K562 (cell line): ENCODE data around the gene CELF6. TPM values are rescaled to one million over a fixed set of nuclear protein-coding genes. Genes with fewer than 3 reads are reported as not detected.

Experiments
- ARID1B ChIP-seq: fragments of 450-650 bp; IDR thresholded peaks from 2 replicates; pipeline ENCODE4 v1.6.1; 2016; ENCODE audit warnings: antibody characterized with exemption, mild to moderate bottlenecking, inconsistent platforms
- CTBP1 ChIP-seq: fragments of 450-650 bp; IDR thresholded peaks from 2 replicates; pipeline ENCODE4 v1.6.1; 2016; ENCODE audit warnings: borderline replicate concordance
- EZH2 ChIP-seq: IDR thresholded peaks from 2 replicates; pipeline ENCODE4 v1.6.1; 2012; ENCODE audit warnings: low read depth, mild to moderate bottlenecking, inconsistent platforms, low read length, borderline replicate concordance
- FOXM1 ChIP-seq, 2 experiments: fragments of 450-650 bp in 1 of 2; sonication (generic) in 1 of 2; formaldehyde crosslinking in 1 of 2; IDR thresholded peaks; 2 replicates each; pipeline versions ENCODE4 v1.6.1 to v1.9.0; 2017 to 2022; ENCODE audit warnings: low read depth in 2 of 2, mild to moderate bottlenecking in 2 of 2, missing genetic modification reagents in 1 of 2, moderate library complexity in 1 of 2
- HBP1 ChIP-seq: fragments of 450-650 bp; formaldehyde crosslinking; IDR thresholded peaks from 2 replicates; pipeline ENCODE4 v1.4.0; 2022; ENCODE audit warnings: missing genetic modification characterization
- HNRNPH1 ChIP-seq: fragments of 200-400 bp; formaldehyde crosslinking; optimal IDR thresholded peaks from 2 replicates; pipeline ENCODE3; 2017; ENCODE audit warnings: low read depth, mild to moderate bottlenecking, low read length, moderate library complexity
- JUN ChIP-seq, 2 experiments: sonication (generic) in 1 of 2; formaldehyde crosslinking in 1 of 2; IDR thresholded peaks; 2 replicates each; pipeline versions ENCODE4 v1.6.1 to v1.8.0; 2012 to 2022; ENCODE audit warnings: borderline replicate concordance in 2 of 2, mild to moderate bottlenecking in 2 of 2, improper control_type of control experiment in 1 of 2, low read depth in 1 of 2, low read length in 1 of 2, missing genetic modification reagents in 1 of 2
- LARP7 ChIP-seq: fragments of 450-650 bp; IDR thresholded peaks from 2 replicates; pipeline ENCODE4 v1.6.1; 2016
- MAFF ChIP-seq: IDR thresholded peaks from 2 replicates; pipeline ENCODE4 v1.6.1; 2012; ENCODE audit warnings: low read length, improper control_type of control experiment
- MYC ChIP-seq, 2 experiments: fragments of 250-450 bp in 1 of 2; sonication (Bioruptor Pico) in 1 of 2; IDR thresholded peaks; 2 replicates each; pipeline versions ENCODE4 v1.5.1 to v1.6.1; 2012 to 2021; ENCODE audit warnings: low read depth in 2 of 2, borderline replicate concordance in 1 of 2, improper control_type of control experiment in 1 of 2, low read length in 1 of 2, mild to moderate bottlenecking in 1 of 2, moderate library complexity in 1 of 2
- NR4A1 ChIP-seq, 2 experiments: fragments of 250-450 bp in 1 of 2; fragments of 450-650 bp in 1 of 2; sonication (Bioruptor Pico) in 1 of 2; IDR thresholded peaks; 2 replicates each; pipeline versions ENCODE4 v1.4.0 to v1.6.1; 2016 to 2020; ENCODE audit warnings: mild to moderate bottlenecking in 2 of 2, missing compliant biosample characterization in 1 of 2, missing genetic modification characterization in 1 of 2, moderate library complexity in 1 of 2
- THRAP3 ChIP-seq: fragments of 450-650 bp; IDR thresholded peaks from 2 replicates; pipeline ENCODE4 v1.6.1; 2016; ENCODE audit warnings: mild to moderate bottlenecking, inconsistent platforms, borderline replicate concordance
- TRIM28 ChIP-seq: fragments of 450-650 bp; IDR thresholded peaks from 2 replicates; pipeline ENCODE4 v1.6.1; 2017
- ZFP1 ChIP-seq: fragments of 450-650 bp; formaldehyde crosslinking; IDR thresholded peaks from 2 replicates; pipeline ENCODE4 v1.4.0; 2020; ENCODE audit warnings: mild to moderate bottlenecking, mixed read lengths
- ZNF75A ChIP-seq: fragments of 450-650 bp; formaldehyde crosslinking; IDR thresholded peaks from 2 replicates; pipeline ENCODE4 v1.4.0; 2020; ENCODE audit warnings: mild to moderate bottlenecking
- polyA plus RNA-seq, 8 experiments: library from polyadenylated mRNA; depleted of rRNA in 4 of 8; stranded (reverse) in 5 of 8; unstranded in 3 of 8; fragments of >200 nt; fragmentation: Nextera tagmentation in 2 of 8; fragmentation: Illumina TruSeq in 1 of 8; extraction: Ambion mirVana in 2 of 8; extraction: Trizol in 1 of 8; gene quantifications; 2 replicates each; pipeline versions ENCODE4 v1.2.1 to v1.2.3, GENCODE V29; 2011 to 2014; ENCODE audit warnings: inconsistent platforms in 1 of 8, missing spikeins in 1 of 8
- total RNA-seq, 7 experiments: library from RNA; depleted of rRNA in 6 of 7; stranded (reverse); fragments of >200 nt in 6 of 7; fragmentation: Illumina TruSeq in 2 of 7; extraction: Trizol in 2 of 7; gene quantifications; 2 replicates each; pipeline versions ENCODE4 v1.2.1 to v1.2.3, GENCODE V29; 2011 to 2021; ENCODE audit warnings: low replicate concordance in 1 of 7
- TF ChIP-seq, protein P1 (sequence below): fragments of 250-450 bp; sonication (Bioruptor Pico); IDR thresholded peaks from 2 replicates; pipeline ENCODE4 v1.8.0; 2022; ENCODE audit warnings: inconsistent platforms, mild to moderate bottlenecking, moderate library complexity, borderline replicate concordance
- TF ChIP-seq, protein P2 (sequence below): fragments of 450-650 bp; IDR thresholded peaks from 2 replicates; pipeline ENCODE4 v1.6.1; 2014; ENCODE audit warnings: low read depth, mild to moderate bottlenecking, moderate library complexity, borderline replicate concordance
- TF ChIP-seq, protein P3 (sequence below): fragments of 250-450 bp; sonication (Bioruptor Pico); IDR thresholded peaks from 2 replicates; pipeline ENCODE4 v1.5.0; 2021; ENCODE audit warnings: mild to moderate bottlenecking, moderate library complexity

The CELF6 gene
- total and polyA plus RNA-seq, 9 of the 15 experiments (the other 6 are each of a cell fraction or from before 2014, with no cell fraction given): 0.01 to 0.11 TPM; not detected in 7

DNA sequence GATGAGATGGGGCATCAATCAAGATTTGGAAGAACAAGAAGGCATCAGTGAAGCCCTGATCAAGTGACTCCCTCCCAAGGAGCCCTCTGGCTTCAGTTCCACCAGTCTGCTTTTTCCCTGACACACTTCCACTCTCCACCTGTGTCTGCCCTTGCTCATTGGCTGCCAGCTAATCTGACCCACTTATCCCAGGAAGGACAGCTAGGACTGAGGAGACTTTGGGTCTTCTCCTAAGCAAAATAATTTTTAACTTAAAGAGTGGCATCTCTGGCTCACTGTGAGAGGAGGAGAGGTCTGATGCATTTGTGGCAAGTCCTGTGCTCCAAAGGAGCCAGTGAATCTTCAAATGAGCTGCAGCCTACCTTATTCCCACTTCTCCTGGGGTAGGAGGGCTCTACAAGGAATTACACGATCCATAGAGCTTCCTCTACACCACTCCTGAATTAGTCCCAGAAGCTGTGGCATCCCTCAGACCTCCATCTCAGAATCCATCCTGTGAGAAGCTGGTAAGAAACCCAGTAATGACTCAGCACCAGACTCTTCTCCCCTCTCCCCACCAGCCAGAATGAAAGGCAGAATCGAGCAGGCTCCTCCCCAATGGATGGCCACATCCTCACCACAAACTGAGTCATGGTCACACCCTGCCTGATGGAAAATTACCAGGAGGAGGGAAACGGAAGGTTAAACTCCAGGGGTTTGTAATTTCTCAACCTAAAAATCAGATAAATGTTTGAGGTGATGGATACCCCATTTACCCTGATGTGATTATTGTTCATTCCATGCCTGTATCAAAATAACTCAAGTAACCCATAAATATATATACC, 82.7 kb downstream of the CELF6 start (continued):
- TF ChIP-seq ARID1B (peak; percentile 81), FOXM1 (IDR thresholded peaks at IDR 0.05; ENCODE audit: low read depth) (no peak), FOXM1 (CRISPR knock-in tag; IDR thresholded peaks at IDR 0.05; ENCODE audit: low read depth) (no peak), LARP7 (no peak), HNRNPH1 (no peak), ZFP1 (CRISPR knock-in tag) (no peak), CTBP1 (peak; percentile 96), TRIM28 (no peak), MAFF (peak; percentile 94), HBP1 (CRISPR knock-in tag) (no peak), JUN (IDR thresholded peaks at IDR 0.05; ENCODE audit: borderline replicate concordance, low read depth, low read length) (peak; percentile 91), JUN (CRISPR knock-in tag; IDR thresholded peaks at IDR 0.05; ENCODE audit: borderline replicate concordance) (no peak), THRAP3 (no peak), NR4A1 (CRISPR knock-in tag; IDR thresholded peaks at IDR 0.05) (no peak), NR4A1 (tag; IDR thresholded peaks at IDR 0.05) (no peak), MYC (IDR thresholded peaks at IDR 0.05; ENCODE audit: low read depth, low read length) (peak; percentile 58; the same call in 1 of the 2 replicates), MYC (CRISPR knock-in tag; IDR thresholded peaks at IDR 0.05; ENCODE audit: borderline replicate concordance, low read depth) (no peak), EZH2 (no peak), ZNF75A (CRISPR knock-in tag) (no peak)
- TF ChIP-seq, protein P1, sequence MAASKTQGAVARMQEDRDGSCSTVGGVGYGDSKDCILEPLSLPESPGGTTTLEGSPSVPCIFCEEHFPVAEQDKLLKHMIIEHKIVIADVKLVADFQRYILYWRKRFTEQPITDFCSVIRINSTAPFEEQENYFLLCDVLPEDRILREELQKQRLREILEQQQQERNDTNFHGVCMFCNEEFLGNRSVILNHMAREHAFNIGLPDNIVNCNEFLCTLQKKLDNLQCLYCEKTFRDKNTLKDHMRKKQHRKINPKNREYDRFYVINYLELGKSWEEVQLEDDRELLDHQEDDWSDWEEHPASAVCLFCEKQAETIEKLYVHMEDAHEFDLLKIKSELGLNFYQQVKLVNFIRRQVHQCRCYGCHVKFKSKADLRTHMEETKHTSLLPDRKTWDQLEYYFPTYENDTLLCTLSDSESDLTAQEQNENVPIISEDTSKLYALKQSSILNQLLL (CRISPR knock-in tag): no peak
- TF ChIP-seq, protein P2, sequence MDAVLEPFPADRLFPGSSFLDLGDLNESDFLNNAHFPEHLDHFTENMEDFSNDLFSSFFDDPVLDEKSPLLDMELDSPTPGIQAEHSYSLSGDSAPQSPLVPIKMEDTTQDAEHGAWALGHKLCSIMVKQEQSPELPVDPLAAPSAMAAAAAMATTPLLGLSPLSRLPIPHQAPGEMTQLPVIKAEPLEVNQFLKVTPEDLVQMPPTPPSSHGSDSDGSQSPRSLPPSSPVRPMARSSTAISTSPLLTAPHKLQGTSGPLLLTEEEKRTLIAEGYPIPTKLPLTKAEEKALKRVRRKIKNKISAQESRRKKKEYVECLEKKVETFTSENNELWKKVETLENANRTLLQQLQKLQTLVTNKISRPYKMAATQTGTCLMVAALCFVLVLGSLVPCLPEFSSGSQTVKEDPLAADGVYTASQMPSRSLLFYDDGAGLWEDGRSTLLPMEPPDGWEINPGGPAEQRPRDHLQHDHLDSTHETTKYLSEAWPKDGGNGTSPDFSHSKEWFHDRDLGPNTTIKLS: no peak
- TF ChIP-seq, protein P3, sequence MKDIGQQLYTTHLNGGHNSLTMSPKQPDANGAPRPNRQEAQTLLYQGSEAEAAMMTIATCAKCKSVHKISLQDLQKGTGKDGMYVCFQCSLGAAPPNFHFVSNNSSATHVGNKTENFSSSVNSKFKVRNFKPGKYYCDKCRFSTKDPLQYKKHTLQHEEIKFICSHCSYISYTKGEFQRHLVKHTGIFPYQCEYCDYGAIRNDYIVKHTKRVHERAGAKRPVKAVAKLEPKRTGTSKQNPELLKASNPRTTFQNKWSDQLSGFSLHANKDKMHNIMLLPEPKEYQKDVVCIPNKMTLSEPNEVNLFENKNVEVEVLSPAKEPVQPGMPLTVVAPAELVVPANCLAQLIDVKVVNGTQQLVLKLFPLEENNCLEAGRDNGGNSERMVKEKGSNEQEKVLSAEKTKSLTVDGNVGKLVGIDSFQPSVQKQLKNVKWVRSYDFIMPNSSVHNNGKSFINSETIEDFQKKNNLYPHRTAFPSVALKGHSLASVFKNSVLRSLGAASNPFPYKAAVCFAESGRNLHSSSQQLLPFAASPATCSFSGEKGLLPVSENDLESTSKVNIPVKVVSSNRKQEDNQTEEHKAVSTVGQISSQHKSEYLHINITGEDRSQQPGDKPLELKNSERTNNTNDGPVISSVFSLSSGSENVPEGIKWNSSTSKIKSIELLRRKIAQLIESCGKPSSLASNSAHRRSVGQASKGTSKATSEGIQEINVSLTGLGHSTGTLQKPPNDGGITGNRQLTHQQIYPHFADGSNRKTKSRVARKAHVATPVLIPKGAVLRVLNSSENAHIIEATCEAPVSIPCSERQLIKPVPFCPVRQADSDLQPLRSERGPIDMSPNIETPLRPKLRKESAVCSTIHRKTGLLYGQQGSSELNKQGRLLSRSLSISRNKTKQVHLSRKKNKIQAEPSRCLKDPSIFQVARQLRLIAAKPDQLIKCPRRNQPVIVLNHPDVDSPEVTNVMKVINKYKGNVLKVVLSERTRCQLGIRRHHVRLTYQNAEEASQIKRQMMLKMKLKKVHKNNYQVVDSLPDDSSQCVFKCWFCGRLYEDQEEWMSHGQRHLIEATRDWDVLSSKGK (CRISPR knock-in tag): no peak
